IMR-90 (cell line): ENCODE results near the gene OPCML.

Source experiments
- CEBPB ChIP-seq: IDR thresholded peaks from 2 replicates; pipeline ENCODE4 v1.6.1; 2012; ENCODE audit warnings: low read depth, low read length, improper control_type of control experiment
- CHD1 ChIP-seq: IDR thresholded peaks from 2 replicates; pipeline ENCODE4 v1.6.1; 2012; ENCODE audit warnings: low read depth, low read length, improper control_type of control experiment
- MAFK ChIP-seq: IDR thresholded peaks from 2 replicates; pipeline ENCODE4 v1.6.1; 2012; ENCODE audit warnings: low read depth, low read length, improper control_type of control experiment
- MXI1 ChIP-seq: IDR thresholded peaks from 2 replicates; pipeline ENCODE4 v1.6.1; 2012; ENCODE audit warnings: low read depth, mild to moderate bottlenecking, low read length, moderate library complexity, borderline replicate concordance
- POLR2A ChIP-seq: IDR thresholded peaks from 2 replicates; pipeline ENCODE4 v1.6.1; 2012; ENCODE audit warnings: mild to moderate bottlenecking, low read depth, low read length
- RAD21 ChIP-seq: IDR thresholded peaks from 2 replicates; pipeline ENCODE4 v1.6.1; 2012; ENCODE audit warnings: low read length, improper control_type of control experiment
- RCOR1 ChIP-seq: IDR thresholded peaks from 2 replicates; pipeline ENCODE4 v1.6.1; 2012; ENCODE audit warnings: mild to moderate bottlenecking, low read length, improper control_type of control experiment; ENCODE audit not compliant: insufficient replicate concordance
- RFX5 ChIP-seq: IDR thresholded peaks from 2 replicates; pipeline ENCODE4 v1.8.0; 2012; ENCODE audit warnings: low read depth, mild to moderate bottlenecking, low read length, moderate library complexity
- SMC3 ChIP-seq: fragments of 150-350 bp; IDR thresholded peaks from 2 replicates; pipeline ENCODE4 v1.6.1; 2016; ENCODE audit warnings: low read depth, mild to moderate bottlenecking, antibody characterized with exemption, low read length, moderate library complexity
- TF ChIP-seq, protein P1 (sequence below): conservative IDR thresholded peaks from 2 replicates; pipeline ENCODE4 v1.5.1; 2012; ENCODE audit warnings: mild to moderate bottlenecking, low read depth, low read length, improper control_type of control experiment
- TF ChIP-seq, protein P2 (sequence below): fragments of 150-350 bp; IDR thresholded peaks from 2 replicates; pipeline ENCODE4 v1.6.1; 2017; ENCODE audit warnings: mild to moderate bottlenecking, antibody characterized with exemption, low read length, low read depth
- TF ChIP-seq, protein P3 (sequence below): fragments of 150-350 bp; IDR thresholded peaks from 2 replicates; pipeline ENCODE4 v1.6.1; 2016; ENCODE audit warnings: low read depth, mild to moderate bottlenecking, low read length, moderate library complexity, borderline replicate concordance

DNA sequence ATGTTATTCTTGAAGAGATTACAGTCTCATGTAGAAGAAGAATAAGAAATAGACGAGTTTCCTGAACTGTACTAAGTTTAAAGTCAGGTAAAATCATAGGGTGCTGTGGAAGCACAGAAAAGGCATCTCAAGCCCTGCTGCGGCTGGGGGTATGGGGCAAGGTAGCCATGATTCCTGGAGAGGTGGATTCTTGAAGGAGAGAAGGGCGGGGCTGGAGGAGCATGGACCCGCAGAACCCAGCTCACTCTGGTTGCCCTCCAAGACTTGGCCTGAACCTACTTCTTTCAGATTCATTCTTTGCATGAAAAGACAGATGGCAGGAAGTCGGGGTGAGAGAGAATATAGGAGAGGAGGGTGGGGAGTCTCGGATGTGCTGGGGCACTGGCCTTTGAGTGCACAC, 57.8 kb downstream of the OPCML start:
- TF ChIP-seq POLR2A: no peak
- TF ChIP-seq, protein P1, sequence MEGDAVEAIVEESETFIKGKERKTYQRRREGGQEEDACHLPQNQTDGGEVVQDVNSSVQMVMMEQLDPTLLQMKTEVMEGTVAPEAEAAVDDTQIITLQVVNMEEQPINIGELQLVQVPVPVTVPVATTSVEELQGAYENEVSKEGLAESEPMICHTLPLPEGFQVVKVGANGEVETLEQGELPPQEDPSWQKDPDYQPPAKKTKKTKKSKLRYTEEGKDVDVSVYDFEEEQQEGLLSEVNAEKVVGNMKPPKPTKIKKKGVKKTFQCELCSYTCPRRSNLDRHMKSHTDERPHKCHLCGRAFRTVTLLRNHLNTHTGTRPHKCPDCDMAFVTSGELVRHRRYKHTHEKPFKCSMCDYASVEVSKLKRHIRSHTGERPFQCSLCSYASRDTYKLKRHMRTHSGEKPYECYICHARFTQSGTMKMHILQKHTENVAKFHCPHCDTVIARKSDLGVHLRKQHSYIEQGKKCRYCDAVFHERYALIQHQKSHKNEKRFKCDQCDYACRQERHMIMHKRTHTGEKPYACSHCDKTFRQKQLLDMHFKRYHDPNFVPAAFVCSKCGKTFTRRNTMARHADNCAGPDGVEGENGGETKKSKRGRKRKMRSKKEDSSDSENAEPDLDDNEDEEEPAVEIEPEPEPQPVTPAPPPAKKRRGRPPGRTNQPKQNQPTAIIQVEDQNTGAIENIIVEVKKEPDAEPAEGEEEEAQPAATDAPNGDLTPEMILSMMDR: no peak
- TF ChIP-seq CEBPB: no peak
- TF ChIP-seq, protein P2, sequence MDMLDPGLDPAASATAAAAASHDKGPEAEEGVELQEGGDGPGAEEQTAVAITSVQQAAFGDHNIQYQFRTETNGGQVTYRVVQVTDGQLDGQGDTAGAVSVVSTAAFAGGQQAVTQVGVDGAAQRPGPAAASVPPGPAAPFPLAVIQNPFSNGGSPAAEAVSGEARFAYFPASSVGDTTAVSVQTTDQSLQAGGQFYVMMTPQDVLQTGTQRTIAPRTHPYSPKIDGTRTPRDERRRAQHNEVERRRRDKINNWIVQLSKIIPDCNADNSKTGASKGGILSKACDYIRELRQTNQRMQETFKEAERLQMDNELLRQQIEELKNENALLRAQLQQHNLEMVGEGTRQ: no peak
- TF ChIP-seq MXI1: no peak
- no peak for TF ChIP-seq RAD21
- TF ChIP-seq CHD1: no peak
- TF ChIP-seq, protein P3, sequence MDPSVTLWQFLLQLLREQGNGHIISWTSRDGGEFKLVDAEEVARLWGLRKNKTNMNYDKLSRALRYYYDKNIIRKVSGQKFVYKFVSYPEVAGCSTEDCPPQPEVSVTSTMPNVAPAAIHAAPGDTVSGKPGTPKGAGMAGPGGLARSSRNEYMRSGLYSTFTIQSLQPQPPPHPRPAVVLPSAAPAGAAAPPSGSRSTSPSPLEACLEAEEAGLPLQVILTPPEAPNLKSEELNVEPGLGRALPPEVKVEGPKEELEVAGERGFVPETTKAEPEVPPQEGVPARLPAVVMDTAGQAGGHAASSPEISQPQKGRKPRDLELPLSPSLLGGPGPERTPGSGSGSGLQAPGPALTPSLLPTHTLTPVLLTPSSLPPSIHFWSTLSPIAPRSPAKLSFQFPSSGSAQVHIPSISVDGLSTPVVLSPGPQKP: no peak
- no peak for TF ChIP-seq RFX5
- no peak for TF ChIP-seq MAFK
- no peak for TF ChIP-seq SMC3
- no peak for TF ChIP-seq RCOR1
